A549 (cell line): ENCODE data around the gene PCSK6. TPM values are rescaled to one million over a fixed set of nuclear protein-coding genes. Genes with fewer than 3 reads are reported as not detected.

Experiments
- ATAC-seq, 2 experiments: fragments of 200-7000 bp in 1 of 2; fragments of >200 bp in 1 of 2; cut with Nextera tagmentation in 1 of 2; cut with Tn5 transposase in 1 of 2; 3 replicates each; pipeline versions ENCODE4 v1.8.0 to v1.9.1; 2018 to 2020; ENCODE audit warnings: mild to moderate bottlenecking in 1 of 2, moderate library complexity in 1 of 2
- CTCF ChIA-PET: fragments of 300-600 bp; sonication (Branson Sonifier 250); formaldehyde crosslinking; extraction: SDS; loops from one replicate; lab custom pipeline; 2021; ENCODE audit warnings: antibody characterized with exemption, inconsistent platforms; lab: Yijun Ruan, JAX
- POLR2A ChIA-PET: fragments of 350-600 bp; formaldehyde crosslinking; extraction: SDS; loops from one replicate; lab custom pipeline; 2021; ENCODE audit warnings: antibody characterized with exemption, inconsistent platforms; lab: Yijun Ruan, JAX
- DNase-seq, 2 experiments: peaks; one replicate each; pipeline versions ENCODE4 v3.0.0 to v3.0.0-alpha.2; 2011 to 2016; ENCODE audit warnings: low read depth in 1 of 2, low spot score in 1 of 2
- FAIRE-seq: peaks from 2 replicates; lab custom pipeline; 2011; peaks lifted over from hg19 to GRCh38; lab: Jason Lieb, UNC
- H3K27ac ChIP-seq, 2 experiments: fragments of >200 bp; sonication (Bioruptor Twin); formaldehyde crosslinking; 3 replicates each; pipeline ENCODE4 v1.5.1; 2016 to 2017
- H3K4me1 ChIP-seq: fragments of >200 bp; sonication (Bioruptor Twin); formaldehyde crosslinking; 3 replicates; pipeline ENCODE4 v1.6.1; 2016
- H3K4me2 ChIP-seq: fragments of >200 bp; sonication (Bioruptor Twin); formaldehyde crosslinking; 3 replicates; pipeline ENCODE4 v1.6.1; 2016
- H3K4me3 ChIP-seq: fragments of >200 bp; sonication (Bioruptor Twin); formaldehyde crosslinking; 3 replicates; pipeline ENCODE4 v1.5.1; 2016
- H3K9me3 ChIP-seq: fragments of >200 bp; sonication (Bioruptor Twin); formaldehyde crosslinking; 3 replicates; pipeline ENCODE4 v1.6.1; 2016
- BCL3 ChIP-seq: fragments of >200 bp; sonication (Bioruptor Twin); formaldehyde crosslinking; IDR thresholded peaks from 3 replicates; pipeline ENCODE4 v1.6.1; 2016
- BHLHE40 ChIP-seq: IDR thresholded peaks from 2 replicates; pipeline ENCODE4 v1.6.1; 2012; ENCODE audit warnings: low read depth, low read length, inconsistent platforms
- CEBPB ChIP-seq, 2 experiments: fragments of >200 bp in 1 of 2; sonication (Bioruptor Twin) in 1 of 2; formaldehyde crosslinking in 1 of 2; IDR thresholded peaks; 2 replicates each; pipeline ENCODE4 v1.6.1; 2012 to 2016
- CHD4 ChIP-seq: fragments of 200-600 bp; sonication (generic); IDR thresholded peaks from 2 replicates; pipeline ENCODE4 v1.6.1; 2016; ENCODE audit warnings: antibody characterized with exemption, mild to moderate bottlenecking, borderline replicate concordance
- CTCF ChIP-seq: fragments of >200 bp; sonication (Bioruptor Twin); formaldehyde crosslinking; IDR thresholded peaks from 3 replicates; pipeline ENCODE4 v1.5.1; 2016
- EHF ChIP-seq: fragments of 250-450 bp; sonication (Bioruptor Pico); IDR thresholded peaks from 2 replicates; pipeline ENCODE4 v1.5.0; 2020; ENCODE audit warnings: mild to moderate bottlenecking
- EP300 ChIP-seq, 2 experiments: fragments of >200 bp; sonication (Bioruptor Twin); formaldehyde crosslinking; IDR thresholded peaks; 2 replicates in 1 of 2; 3 replicates in 1 of 2; pipeline ENCODE4 v1.6.1; 2016 to 2017
- ESRRA ChIP-seq: fragments of 150-350 bp; IDR thresholded peaks from 2 replicates; pipeline ENCODE4 v1.6.1; 2014; ENCODE audit warnings: mild to moderate bottlenecking, low read length, borderline replicate concordance
- GATA3 ChIP-seq: IDR thresholded peaks from 2 replicates; pipeline ENCODE4 v1.6.1; 2012; ENCODE audit warnings: borderline replicate concordance
- HDAC2 ChIP-seq: fragments of 200-600 bp; sonication (generic); IDR thresholded peaks from 2 replicates; pipeline ENCODE4 v1.6.1; 2016
- HOXB5 ChIP-seq: fragments of 250-450 bp; sonication (Bioruptor Pico); IDR thresholded peaks from 2 replicates; pipeline ENCODE4 v1.5.0; 2020; ENCODE audit warnings: mild to moderate bottlenecking, moderate library complexity
- JUNB ChIP-seq: fragments of >200 bp; sonication (Bioruptor Twin); formaldehyde crosslinking; IDR thresholded peaks from 2 replicates; pipeline ENCODE4 v1.6.1; 2016
- KDM5A ChIP-seq: fragments of 200-600 bp; sonication (generic); IDR thresholded peaks from 2 replicates; pipeline ENCODE4 v1.6.1; 2016; ENCODE audit warnings: antibody characterized with exemption, mild to moderate bottlenecking
- MAX ChIP-seq: IDR thresholded peaks from 2 replicates; pipeline ENCODE4 v1.6.1; 2012
- MAZ ChIP-seq: fragments of 150-350 bp; IDR thresholded peaks from 2 replicates; pipeline ENCODE4 v1.6.1; 2014; ENCODE audit warnings: antibody characterized with exemption, low read depth, low read length, borderline replicate concordance
- MYC ChIP-seq: IDR thresholded peaks from 2 replicates; pipeline ENCODE4 v1.6.1; 2012; ENCODE audit warnings: mild to moderate bottlenecking, inconsistent platforms, low read length, improper control_type of control experiment, borderline replicate concordance
- NPAS2 ChIP-seq: fragments of 250-450 bp; sonication (Bioruptor Pico); IDR thresholded peaks from 2 replicates; pipeline ENCODE4 v1.8.0; 2022; ENCODE audit warnings: mild to moderate bottlenecking, moderate library complexity, borderline replicate concordance
- PHF8 ChIP-seq: fragments of 200-600 bp; sonication (generic); IDR thresholded peaks from 2 replicates; pipeline ENCODE4 v1.6.1; 2016; ENCODE audit warnings: low read depth, mild to moderate bottlenecking, antibody characterized with exemption, moderate library complexity, borderline replicate concordance
- POLR2A ChIP-seq: IDR thresholded peaks from 2 replicates; pipeline ENCODE4 v1.6.1; 2012; ENCODE audit warnings: mild to moderate bottlenecking, low read length
- POLR2AphosphoS2 ChIP-seq: conservative IDR thresholded peaks from 2 replicates; pipeline ENCODE4 v1.6.1; 2012; ENCODE audit warnings: low read length, improper control_type of control experiment, inconsistent platforms
- RARB ChIP-seq: fragments of 250-450 bp; sonication (Bioruptor Pico); IDR thresholded peaks from 2 replicates; pipeline ENCODE4 v1.8.0; 2021; ENCODE audit warnings: mild to moderate bottlenecking, moderate library complexity
- RFX5 ChIP-seq: fragments of 450-650 bp; IDR thresholded peaks from 2 replicates; pipeline ENCODE4 v1.7.1; 2014; ENCODE audit warnings: antibody characterized with exemption, mild to moderate bottlenecking, moderate library complexity
- RNF2 ChIP-seq: fragments of 200-600 bp; sonication (generic); IDR thresholded peaks from 2 replicates; pipeline ENCODE4 v1.6.1; 2016; ENCODE audit warnings: low read depth, mild to moderate bottlenecking, antibody characterized with exemption, moderate library complexity, borderline replicate concordance
- SMC3 ChIP-seq: fragments of >200 bp; sonication (Bioruptor Twin); formaldehyde crosslinking; IDR thresholded peaks from 3 replicates; pipeline ENCODE4 v1.6.1; 2018; ENCODE audit warnings: inconsistent platforms
- SREBF2 ChIP-seq: fragments of 450-650 bp; IDR thresholded peaks from 2 replicates; pipeline ENCODE4 v1.6.1; 2014; ENCODE audit warnings: mild to moderate bottlenecking, moderate library complexity
- TFCP2L1 ChIP-seq: fragments of 250-450 bp; sonication (Bioruptor Pico); IDR thresholded peaks from 2 replicates; pipeline ENCODE4 v1.5.0; 2021; ENCODE audit warnings: mild to moderate bottlenecking
- ZC3H11A ChIP-seq: fragments of 450-650 bp; IDR thresholded peaks from 2 replicates; pipeline ENCODE4 v1.6.1; 2014; ENCODE audit warnings: antibody characterized with exemption, mild to moderate bottlenecking
- WGBS: methylation state at CpG from one replicate; pipeline ENCODE4 v1.1.6; 2017; ENCODE audit errors: missing lambda C conversion rate; 5-methylcytosine and 5-hydroxymethylcytosine counted together
- polyA plus RNA-seq, 4 experiments: library from polyadenylated mRNA; depleted of rRNA in 3 of 4; stranded (reverse); fragments of >200 nt; fragmentation: RNase III in 1 of 4; extraction: RNeasy Plus Mini Kit Qiagen cat#74134 plus additional on column Dnase treatment in 1 of 4; gene quantifications; 2 replicates in 3 of 4; 3 replicates in 1 of 4; pipeline ENCODE4 v1.2.3, GENCODE V29; 2011 to 2017

PCSK6 gene
- polyA plus RNA-seq, 2 of the 4 experiments (the other 2 are of a cell fraction): 10.0 to 15.2 TPM

GRCh38 chr15:101407439-101407838, 82.1 kb downstream of the PCSK6 start:
- DNase-seq (no peak), FAIRE-seq (no peak), ATAC-seq (peak in 1 of 2 experiments; percentile 25; a peak in 1 of 6 replicates)
- no peak overlapping the region for H3K27ac ChIP-seq
- no peak overlapping the region for H3K4me3 ChIP-seq
- no peak overlapping the region for H3K4me2 ChIP-seq
- H3K9me3 ChIP-seq: no peaks in the 10 kb centered on the region
- 90% methylated on average over 5 of the region's 5 CpGs for WGBS
- TF ChIP-seq HDAC2: no peak
- TF ChIP-seq PHF8: no peak
- no peak for TF ChIP-seq RFX5
- no peak for TF ChIP-seq ZC3H11A
- no peak for TF ChIP-seq MYC
- no peak for TF ChIP-seq RARB
- no peak for TF ChIP-seq POLR2A
- TF ChIP-seq NPAS2: no peak
- no peak for TF ChIP-seq CEBPB (IDR thresholded peaks at IDR 0.05)
- no peak for TF ChIP-seq MAX
- no peak for TF ChIP-seq CTCF
- TF ChIP-seq BCL3: no peak
- TF ChIP-seq EP300 (IDR thresholded peaks at IDR 0.05): no peak
- TF ChIP-seq, all 56 proteins: peak for 0
- ChIA-PET CTCF (no interaction called here), POLR2A (no interaction called here)
- no peaks in the 10 kb centered on the region for H3K4me1 ChIP-seq

GRCh38 chr15:101406526-101407195, 82.8 kb downstream of the PCSK6 start:
- H3K4me1 ChIP-seq: no peaks in the 10 kb centered on the region
- H3K4me2 ChIP-seq: no peak overlapping the region
- ATAC-seq (no peak; a peak in 1 of 6 replicates), FAIRE-seq (no peak), DNase-seq (no peak)
- ChIA-PET POLR2A (no interaction called here), CTCF (no interaction called here)
- no peaks in the 10 kb centered on the region for H3K9me3 ChIP-seq
- no peak overlapping the region for H3K27ac ChIP-seq
- TF ChIP-seq CTCF: no peak
- no peak for TF ChIP-seq HOXB5 (CRISPR knock-in tag)
- 90% methylated on average over 17 of the region's 20 CpGs for WGBS
- H3K4me3 ChIP-seq: no peak overlapping the region

- CTCF ChIA-PET: no interaction called here
- Histone ChIP-seq H3K4me2 (no peak overlapping the region), H3K9me3 (no peaks in the 10 kb centered on the region), H3K4me1 (no peaks in the 10 kb centered on the region), H3K27ac (no peak overlapping the region), H3K4me3 (no peak overlapping the region)
- DNase-seq: no peak
- WGBS: 83% methylated on average over 12 of the region's 12 CpGs
- no peak for FAIRE-seq
- ATAC-seq: no peak
- POLR2A ChIA-PET: no interaction called here
- TF ChIP-seq JUNB: no peak
- no peak for TF ChIP-seq SMC3
- no peak for TF ChIP-seq ESRRA
- TF ChIP-seq RNF2: no peak
- no peak for TF ChIP-seq EHF
- no peak for TF ChIP-seq TFCP2L1 (CRISPR knock-in tag)
- no peak for TF ChIP-seq POLR2AphosphoS2
- TF ChIP-seq CTCF: no peak
- TF ChIP-seq POLR2A: no peak
- TF ChIP-seq HOXB5 (CRISPR knock-in tag): no peak
- TF ChIP-seq CHD4: no peak
- no peak for TF ChIP-seq KDM5A
- no peak for TF ChIP-seq SREBF2
- TF ChIP-seq MAZ: no peak
- no peak for TF ChIP-seq HDAC2
- TF ChIP-seq BHLHE40: no peak
- TF ChIP-seq GATA3: no peak
These were observed 83.5 kb downstream of the PCSK6 start for GRCh38 chr15:101406036-101406435.
